ENCODE measurements around the gene STK39. TPM values are rescaled to one million over a fixed set of nuclear protein-coding genes. Genes with fewer than 3 reads are reported as not detected.
"Not testable (repeated sequence)": the region's sequence is repeated elsewhere in the genome, so short reads cannot be mapped to it uniquely, and the experiment has no call there.

STK39 gene
- total and polyA plus RNA-seq, 2 donors (not counting 1 experiment from before 2014, with no cell fraction given): 2.3 to 14.6 TPM

DNA sequence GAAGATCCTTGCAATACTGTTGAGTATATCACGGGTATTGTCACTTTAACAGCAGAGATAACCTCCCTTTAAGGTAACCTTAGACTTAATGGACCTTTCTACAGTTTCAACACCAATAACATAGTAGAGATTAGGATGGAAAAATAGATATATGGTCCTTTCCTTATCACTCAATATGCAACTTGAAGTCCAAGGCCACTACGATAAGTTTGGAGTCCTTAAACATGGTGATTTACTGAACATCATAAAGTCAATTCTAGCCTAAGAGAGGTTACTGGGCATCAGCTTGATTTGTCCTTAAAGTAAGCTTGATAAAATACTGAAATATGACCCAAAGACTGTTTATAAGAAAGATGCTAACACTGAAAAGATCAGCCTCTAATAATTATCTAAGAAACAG is 203.2 kb downstream of the STK39 start:
- Mint-ChIP-seq H3K27me3 (no peaks in the 10 kb centered on the region), H3K27ac (no peak overlapping the region), H3K4me1 (peaks cover 40% of the 10 kb centered on the region), H3K4me3 (no peak overlapping the region), H3K9me3 (ENCODE audit: insufficient read depth) (no peaks in the 10 kb centered on the region)
- Histone ChIP-seq H3K36me3 (replicated peaks in 1 of 2; ENCODE audit: control extremely low read depth in 1 of 2, control insufficient read depth in 1 of 2, extremely low read depth in 1 of 2, insufficient read depth in 2 of 2, low read length in 1 of 2) (no peaks in the 10 kb centered on the region), H3K4me2 (replicated peaks; ENCODE audit: low read depth, low read length, poor library complexity, severe bottlenecking) (no peak overlapping the region), H2AFZ (ENCODE audit: insufficient read depth, low read depth, low read length, poor library complexity, severe bottlenecking) (no peak overlapping the region), H3K27me3 (replicated peaks in 1 of 4; ENCODE audit: control extremely low read depth in 1 of 4, control insufficient read depth in 3 of 4, insufficient read depth in 4 of 4, low read length in 3 of 4) (no peaks in the 10 kb centered on the region), H4K20me1 (ENCODE audit: control insufficient read depth, insufficient read depth, low read length, poor library complexity, severe bottlenecking) (no peaks in the 10 kb centered on the region), H3K4me1 (ENCODE audit: control insufficient read depth in 2 of 2, insufficient read depth in 2 of 2, low read length in 2 of 2) (peaks cover 21 to 32% of the 10 kb centered on the region in 2 donors), H3K9ac (ENCODE audit: low read length) (no peak overlapping the region), H3K27ac (ENCODE audit: low read length in 2 of 2) (no peak overlapping the region), H3K9me3 (ENCODE audit: control extremely low read depth in 1 of 3, control insufficient read depth in 2 of 3, insufficient read depth in 1 of 3, low read length in 2 of 3) (no peaks in the 10 kb centered on the region), H3K4me3 (ENCODE audit: control extremely low read depth in 1 of 5, extremely low read depth in 1 of 5, insufficient read depth in 1 of 5, low read depth in 2 of 5, low read length in 4 of 5) (no peak overlapping the region), H3K79me2 (ENCODE audit: control insufficient read depth, insufficient read depth, low read length) (no peaks in the 10 kb centered on the region)
- intact Hi-C loops (cut with micrococcal nuclease): loop anchor here (5.0 kb wide), 1 partner anchor 77 kb away; no protein-coding TSS in a partner anchor
- TF ChIP-seq, protein P1, sequence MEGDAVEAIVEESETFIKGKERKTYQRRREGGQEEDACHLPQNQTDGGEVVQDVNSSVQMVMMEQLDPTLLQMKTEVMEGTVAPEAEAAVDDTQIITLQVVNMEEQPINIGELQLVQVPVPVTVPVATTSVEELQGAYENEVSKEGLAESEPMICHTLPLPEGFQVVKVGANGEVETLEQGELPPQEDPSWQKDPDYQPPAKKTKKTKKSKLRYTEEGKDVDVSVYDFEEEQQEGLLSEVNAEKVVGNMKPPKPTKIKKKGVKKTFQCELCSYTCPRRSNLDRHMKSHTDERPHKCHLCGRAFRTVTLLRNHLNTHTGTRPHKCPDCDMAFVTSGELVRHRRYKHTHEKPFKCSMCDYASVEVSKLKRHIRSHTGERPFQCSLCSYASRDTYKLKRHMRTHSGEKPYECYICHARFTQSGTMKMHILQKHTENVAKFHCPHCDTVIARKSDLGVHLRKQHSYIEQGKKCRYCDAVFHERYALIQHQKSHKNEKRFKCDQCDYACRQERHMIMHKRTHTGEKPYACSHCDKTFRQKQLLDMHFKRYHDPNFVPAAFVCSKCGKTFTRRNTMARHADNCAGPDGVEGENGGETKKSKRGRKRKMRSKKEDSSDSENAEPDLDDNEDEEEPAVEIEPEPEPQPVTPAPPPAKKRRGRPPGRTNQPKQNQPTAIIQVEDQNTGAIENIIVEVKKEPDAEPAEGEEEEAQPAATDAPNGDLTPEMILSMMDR (IDR thresholded peaks at IDR 0.05): no peak
- no peak for TF ChIP-seq EZH2 (IDR thresholded peaks at IDR 0.05; ENCODE audit: borderline replicate concordance, insufficient read depth, low read depth, low read length, poor library complexity, severe bottlenecking)
- POLR2A ChIA-PET: no interaction called here
- WGBS (ENCODE audit: insufficient coverage): no CpG with 5 or more reads among the region's 2 CpGs
- ATAC-seq (ENCODE audit: low read depth) (no peak), DNase-seq (no peak)
- CTCF ChIA-PET: interaction anchor here (2.2 kb wide), 1 partner anchor 75 kb away, joined by 7 read pairs; no protein-coding TSS in a partner anchor

DNA sequence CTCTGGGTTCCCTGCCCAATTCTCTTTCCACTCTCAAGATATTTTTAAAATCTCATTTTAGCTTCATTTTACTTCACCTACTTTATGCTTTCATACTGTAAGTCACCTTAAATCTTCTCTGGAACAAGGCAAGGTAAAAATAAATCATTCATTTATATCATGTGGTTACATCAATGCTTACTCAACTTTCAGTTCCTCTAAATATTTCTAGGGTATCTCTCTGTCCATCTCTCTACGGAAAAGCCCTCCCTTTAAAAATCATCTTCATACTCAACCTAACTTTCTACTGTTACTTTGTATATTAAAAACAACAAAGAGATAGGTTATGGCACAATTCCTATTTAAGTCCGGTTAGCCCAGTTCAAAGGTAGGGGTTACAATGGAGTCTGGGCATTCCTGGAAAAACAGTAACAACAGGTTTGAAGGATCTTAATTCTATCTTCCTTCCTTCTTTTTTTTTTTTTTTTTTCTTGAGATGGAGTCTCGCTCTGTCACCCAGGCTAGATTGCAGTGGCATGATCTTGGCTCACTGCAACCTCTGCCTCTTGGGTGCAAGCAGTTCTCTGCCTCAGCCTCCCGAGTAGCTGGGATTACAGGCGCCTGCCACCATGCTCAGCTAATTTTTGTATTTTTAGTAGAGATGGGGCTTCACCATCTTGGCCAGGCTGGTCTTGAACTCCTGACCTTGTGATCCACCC is 205.1 kb downstream of the STK39 start:
- peak overlapping the region; percentile 2 for H3K27ac Mint-ChIP-seq
- Histone ChIP-seq H3K4me3 (ENCODE audit: control extremely low read depth in 1 of 5, extremely low read depth in 1 of 5, insufficient read depth in 1 of 5, low read depth in 2 of 5, low read length in 4 of 5) (peak overlapping the region in 1 of 5 experiments; percentile 42), H3K9ac (ENCODE audit: low read length) (peak overlapping the region; percentile 32), H3K4me1 (ENCODE audit: control insufficient read depth in 2 of 2, insufficient read depth in 2 of 2, low read length in 2 of 2) (peaks cover 21 to 32% of the 10 kb centered on the region in 2 donors), H3K4me2 (replicated peaks; ENCODE audit: low read depth, low read length, poor library complexity, severe bottlenecking) (peak overlapping the region; percentile 67), H2AFZ (ENCODE audit: insufficient read depth, low read depth, low read length, poor library complexity, severe bottlenecking) (peak overlapping the region; percentile 17), H3K27ac (ENCODE audit: low read length in 2 of 2) (peak overlapping the region in 1 of 2 donors; percentile 48)
- H3K9me3 Mint-ChIP-seq (ENCODE audit: insufficient read depth); H3K79me2 ChIP-seq (ENCODE audit: control insufficient read depth, insufficient read depth, low read length); H3K27me3 ChIP-seq (replicated peaks in 1 of 4; ENCODE audit: control extremely low read depth in 1 of 4, control insufficient read depth in 3 of 4, insufficient read depth in 4 of 4, low read length in 3 of 4); H3K27me3 Mint-ChIP-seq; H4K20me1 ChIP-seq (ENCODE audit: control insufficient read depth, insufficient read depth, low read length, poor library complexity, severe bottlenecking); POLR2A ChIA-PET; H3K36me3 ChIP-seq (replicated peaks in 1 of 2; ENCODE audit: control extremely low read depth in 1 of 2, control insufficient read depth in 1 of 2, extremely low read depth in 1 of 2, insufficient read depth in 2 of 2, low read length in 1 of 2); H3K9me3 ChIP-seq (ENCODE audit: control extremely low read depth in 1 of 3, control insufficient read depth in 2 of 3, insufficient read depth in 1 of 3, low read length in 2 of 3): not testable (repeated sequence)
- DNase-seq (peak; percentile 59), ATAC-seq (ENCODE audit: low read depth) (peak; percentile 90)
- peaks cover 51% of the 10 kb centered on the region for H3K4me1 Mint-ChIP-seq
- intact Hi-C loops (cut with micrococcal nuclease): loop anchor here (2.0 to 5.0 kb wide), 2 partner anchors 13 to 75 kb away; no protein-coding TSS in a partner anchor
- CTCF ChIA-PET: interaction anchor here (1.6 kb wide), 1 partner anchor 77 kb away, joined by 7 read pairs; no protein-coding TSS in a partner anchor
- WGBS (ENCODE audit: insufficient coverage): 40% methylated on average over 2 of the region's 5 CpGs
- peak overlapping the region; percentile 60 for H3K4me3 Mint-ChIP-seq

Data from B cell (primary cell).